ENCODE results near the gene PPAT.
"Not testable (repeated sequence)": the region's sequence is repeated elsewhere in the genome, so short reads cannot be mapped to it uniquely, and the experiment has no call there.

Gene PPAT

GRCh38 chr4:56374956-56375355, 60.5 kb downstream of the PPAT start:
- no peak for DNase-seq (ENCODE audit: low read depth)

DNA sequence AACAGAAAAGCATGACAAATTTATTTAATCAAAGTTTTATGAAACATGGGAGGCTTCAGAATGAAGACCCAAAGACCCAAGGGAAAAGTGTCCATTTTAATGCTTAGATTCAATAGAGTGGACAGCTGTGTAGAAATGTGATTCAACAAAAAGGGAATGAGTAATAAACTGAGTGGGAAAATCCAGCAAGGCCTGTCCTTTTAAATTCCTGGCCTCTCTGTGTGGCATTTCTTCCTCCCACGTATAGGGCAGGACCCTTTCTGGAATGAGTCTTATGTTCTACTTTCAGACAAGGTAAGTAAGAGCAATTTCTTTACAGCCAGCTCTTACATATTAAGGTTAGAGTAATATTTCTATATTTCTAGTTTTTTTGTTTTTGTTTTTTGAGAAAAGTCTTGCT, 62.6 kb downstream of the PPAT start:
- DNase-seq (ENCODE audit: low read depth): no peak

DNA sequence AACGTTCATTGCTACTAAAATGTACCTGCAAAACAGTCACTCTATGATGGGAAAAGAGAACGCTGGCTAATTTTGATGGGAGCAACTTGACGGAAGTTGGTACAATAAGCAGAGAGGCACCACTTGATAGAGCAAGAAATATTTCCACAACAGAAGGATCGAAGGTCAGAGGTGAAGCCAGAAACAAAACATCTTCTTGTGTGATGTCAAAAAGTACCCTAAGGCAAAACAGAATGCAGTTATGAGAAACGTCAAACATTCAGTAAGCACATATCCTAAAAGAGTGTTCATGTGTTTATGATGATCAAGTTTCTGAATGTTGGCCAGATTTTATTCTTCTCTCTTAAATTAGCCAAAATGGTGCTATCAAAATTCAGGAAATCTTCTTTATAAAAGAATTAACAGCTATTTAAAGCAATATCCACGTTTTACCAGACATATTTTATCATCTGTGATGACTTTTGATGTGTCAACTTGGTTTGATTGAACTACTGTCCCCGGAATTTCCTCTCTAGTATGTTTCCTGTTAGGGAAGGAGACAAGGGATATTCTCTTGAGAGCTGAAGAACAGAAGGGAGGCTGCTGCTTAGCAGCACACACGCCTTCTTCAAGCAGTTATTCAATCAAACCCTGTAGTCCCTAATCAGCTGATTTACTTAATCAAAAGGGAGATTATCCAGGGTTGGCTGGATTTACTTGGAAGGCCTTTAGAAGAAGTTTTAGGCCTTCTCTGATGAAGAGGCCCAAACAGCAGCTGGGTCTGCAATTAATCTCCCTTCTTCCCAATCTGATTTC, 63.8 kb downstream of the PPAT start:
- DNase-seq (ENCODE audit: low read depth): no peak

GRCh38 chr4:56370377-56370776, 65.0 kb downstream of the PPAT start:
- no peak for DNase-seq (ENCODE audit: low read depth)

GRCh38 chr4:56362981-56363380, 72.4 kb downstream of the PPAT start:
- DNase-seq (ENCODE audit: low read depth): not testable (repeated sequence)

GRCh38 chr4:56360071-56360470, 75.3 kb downstream of the PPAT start:
- no peak for DNase-seq (ENCODE audit: low read depth)

GRCh38 chr4:56356650-56357049, 78.8 kb downstream of the PPAT start:
- DNase-seq (ENCODE audit: low read depth): no peak

GRCh38 chr4:56348576-56348975, 86.8 kb downstream of the PPAT start:
- DNase-seq (ENCODE audit: low read depth): no peak

GRCh38 chr4:56345458-56345857, 90.0 kb downstream of the PPAT start:
- no peak for DNase-seq (ENCODE audit: low read depth)

Measured in activated gamma-delta T cell treated with anti-CD3 and anti-CD28 coated beads, Interleukin-2, amount 50 U/mL, for 16 hours (primary cell).